ENCODE measurements around the gene DOCK6. TPM values are rescaled to one million over a fixed set of nuclear protein-coding genes. Genes with fewer than 3 reads are reported as not detected.
A peak's percentile ranks its signal among the peaks of the same experiment; 100 is the strongest.

The DOCK6 gene, protein sequence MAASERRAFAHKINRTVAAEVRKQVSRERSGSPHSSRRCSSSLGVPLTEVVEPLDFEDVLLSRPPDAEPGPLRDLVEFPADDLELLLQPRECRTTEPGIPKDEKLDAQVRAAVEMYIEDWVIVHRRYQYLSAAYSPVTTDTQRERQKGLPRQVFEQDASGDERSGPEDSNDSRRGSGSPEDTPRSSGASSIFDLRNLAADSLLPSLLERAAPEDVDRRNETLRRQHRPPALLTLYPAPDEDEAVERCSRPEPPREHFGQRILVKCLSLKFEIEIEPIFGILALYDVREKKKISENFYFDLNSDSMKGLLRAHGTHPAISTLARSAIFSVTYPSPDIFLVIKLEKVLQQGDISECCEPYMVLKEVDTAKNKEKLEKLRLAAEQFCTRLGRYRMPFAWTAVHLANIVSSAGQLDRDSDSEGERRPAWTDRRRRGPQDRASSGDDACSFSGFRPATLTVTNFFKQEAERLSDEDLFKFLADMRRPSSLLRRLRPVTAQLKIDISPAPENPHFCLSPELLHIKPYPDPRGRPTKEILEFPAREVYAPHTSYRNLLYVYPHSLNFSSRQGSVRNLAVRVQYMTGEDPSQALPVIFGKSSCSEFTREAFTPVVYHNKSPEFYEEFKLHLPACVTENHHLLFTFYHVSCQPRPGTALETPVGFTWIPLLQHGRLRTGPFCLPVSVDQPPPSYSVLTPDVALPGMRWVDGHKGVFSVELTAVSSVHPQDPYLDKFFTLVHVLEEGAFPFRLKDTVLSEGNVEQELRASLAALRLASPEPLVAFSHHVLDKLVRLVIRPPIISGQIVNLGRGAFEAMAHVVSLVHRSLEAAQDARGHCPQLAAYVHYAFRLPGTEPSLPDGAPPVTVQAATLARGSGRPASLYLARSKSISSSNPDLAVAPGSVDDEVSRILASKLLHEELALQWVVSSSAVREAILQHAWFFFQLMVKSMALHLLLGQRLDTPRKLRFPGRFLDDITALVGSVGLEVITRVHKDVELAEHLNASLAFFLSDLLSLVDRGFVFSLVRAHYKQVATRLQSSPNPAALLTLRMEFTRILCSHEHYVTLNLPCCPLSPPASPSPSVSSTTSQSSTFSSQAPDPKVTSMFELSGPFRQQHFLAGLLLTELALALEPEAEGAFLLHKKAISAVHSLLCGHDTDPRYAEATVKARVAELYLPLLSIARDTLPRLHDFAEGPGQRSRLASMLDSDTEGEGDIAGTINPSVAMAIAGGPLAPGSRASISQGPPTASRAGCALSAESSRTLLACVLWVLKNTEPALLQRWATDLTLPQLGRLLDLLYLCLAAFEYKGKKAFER (N-terminal part only)
- total RNA-seq: 81.7 and 86.9 TPM in 2 replicates
- long read RNA-seq, partial matches to known transcripts: 3 of 6 reads
- long read RNA-seq, other reads (novel, unspliced or antisense): 3 of 6 reads

DNA sequence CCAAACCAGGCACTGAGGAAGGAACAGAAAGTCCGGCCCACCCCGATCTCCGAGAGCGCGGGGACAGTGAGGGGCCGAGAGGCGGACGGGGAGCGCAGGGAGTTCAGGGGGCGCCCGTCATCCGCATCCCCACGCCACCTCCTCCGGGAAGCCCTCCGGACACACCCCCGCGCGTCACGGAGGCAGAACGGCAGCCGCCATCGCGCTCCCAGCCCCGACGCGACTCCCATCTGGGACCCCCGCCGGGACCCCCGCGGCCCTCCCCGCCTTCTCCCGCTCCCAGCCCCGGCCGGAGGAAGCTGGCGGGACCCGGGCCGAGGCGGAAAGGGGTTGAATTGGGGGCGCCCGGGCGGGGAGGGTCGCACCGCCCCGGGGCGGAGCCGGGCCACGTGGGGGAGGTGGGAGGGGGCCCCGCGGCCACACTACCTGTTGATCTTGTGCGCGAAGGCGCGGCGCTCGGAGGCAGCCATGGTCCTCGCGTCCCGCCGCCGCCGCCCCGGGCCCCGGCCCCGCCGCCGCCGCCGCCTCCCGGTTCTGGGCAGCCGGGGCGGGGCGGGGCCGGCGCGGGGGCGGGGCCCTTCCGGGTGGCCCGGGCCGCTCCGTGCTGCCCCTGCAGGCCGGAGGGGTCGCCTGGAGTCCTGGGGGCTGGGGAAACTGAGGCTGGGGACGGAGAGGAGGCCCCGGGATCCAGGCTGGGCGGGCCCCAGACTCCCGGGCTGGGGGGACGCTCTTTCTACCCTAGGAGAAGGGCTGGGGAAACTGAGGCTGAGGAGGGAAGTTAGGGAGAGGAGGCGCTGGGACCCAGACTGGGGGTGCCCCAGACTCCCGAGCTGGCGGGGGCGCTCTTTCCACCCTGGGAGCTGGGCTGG, at the start of gene DOCK6:
Gene DOCK6, minus strand, starts transcription at position 554 of the 869 bp plus-strand sequence. Its CDS starts 84 bp downstream, at position 470.
- Mint-ChIP-seq H3K4me3 (ENCODE audit: unreplicated experiment) (peak within 1 kb of the TSS; percentile 77), H3K27me3 (ENCODE audit: unreplicated experiment) (no peaks in the 10 kb centered on the region), H3K27ac (ENCODE audit: unreplicated experiment) (peak within 1 kb of the TSS; percentile 84), H3K36me3 (ENCODE audit: unreplicated experiment) (no peaks in the 10 kb centered on the region), H3K4me1 (ENCODE audit: unreplicated experiment) (peaks cover 21% of the 10 kb centered on the region), H3K9me3 (ENCODE audit: unreplicated experiment) (no peaks in the 10 kb centered on the region)
- no peak for DNase-seq (ENCODE audit: extremely low spot score, unreplicated experiment)
- TF ChIP-seq, protein P1, sequence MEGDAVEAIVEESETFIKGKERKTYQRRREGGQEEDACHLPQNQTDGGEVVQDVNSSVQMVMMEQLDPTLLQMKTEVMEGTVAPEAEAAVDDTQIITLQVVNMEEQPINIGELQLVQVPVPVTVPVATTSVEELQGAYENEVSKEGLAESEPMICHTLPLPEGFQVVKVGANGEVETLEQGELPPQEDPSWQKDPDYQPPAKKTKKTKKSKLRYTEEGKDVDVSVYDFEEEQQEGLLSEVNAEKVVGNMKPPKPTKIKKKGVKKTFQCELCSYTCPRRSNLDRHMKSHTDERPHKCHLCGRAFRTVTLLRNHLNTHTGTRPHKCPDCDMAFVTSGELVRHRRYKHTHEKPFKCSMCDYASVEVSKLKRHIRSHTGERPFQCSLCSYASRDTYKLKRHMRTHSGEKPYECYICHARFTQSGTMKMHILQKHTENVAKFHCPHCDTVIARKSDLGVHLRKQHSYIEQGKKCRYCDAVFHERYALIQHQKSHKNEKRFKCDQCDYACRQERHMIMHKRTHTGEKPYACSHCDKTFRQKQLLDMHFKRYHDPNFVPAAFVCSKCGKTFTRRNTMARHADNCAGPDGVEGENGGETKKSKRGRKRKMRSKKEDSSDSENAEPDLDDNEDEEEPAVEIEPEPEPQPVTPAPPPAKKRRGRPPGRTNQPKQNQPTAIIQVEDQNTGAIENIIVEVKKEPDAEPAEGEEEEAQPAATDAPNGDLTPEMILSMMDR (IDR thresholded peaks at IDR 0.05): peak; percentile 56

DNA sequence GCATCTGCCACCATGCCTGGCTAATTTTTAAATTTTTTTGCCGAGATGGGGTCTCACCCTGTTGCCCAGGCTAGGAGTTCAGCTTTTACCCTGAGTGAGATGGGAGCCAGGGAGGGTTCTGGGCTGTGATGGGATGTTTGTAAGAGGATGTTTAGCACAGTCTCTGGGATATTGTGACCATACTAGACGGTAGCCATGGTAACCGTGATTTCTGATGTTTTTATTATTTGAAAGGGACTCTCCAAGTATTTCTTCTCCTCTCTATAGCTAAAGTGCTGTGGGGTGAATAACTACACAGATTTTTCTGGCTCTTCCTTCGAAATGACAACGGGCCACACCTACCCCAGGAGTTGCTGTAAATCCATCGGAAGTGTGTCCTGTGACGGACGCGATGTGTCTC, 44.0 kb upstream of the DOCK6 start:
- no peaks in the 10 kb centered on the region for H3K9me3 Mint-ChIP-seq (ENCODE audit: unreplicated experiment)
- no peaks in the 10 kb centered on the region for H3K4me1 Mint-ChIP-seq (ENCODE audit: unreplicated experiment)
- TF ChIP-seq, protein P1 (IDR thresholded peaks at IDR 0.05): no peak

DNA sequence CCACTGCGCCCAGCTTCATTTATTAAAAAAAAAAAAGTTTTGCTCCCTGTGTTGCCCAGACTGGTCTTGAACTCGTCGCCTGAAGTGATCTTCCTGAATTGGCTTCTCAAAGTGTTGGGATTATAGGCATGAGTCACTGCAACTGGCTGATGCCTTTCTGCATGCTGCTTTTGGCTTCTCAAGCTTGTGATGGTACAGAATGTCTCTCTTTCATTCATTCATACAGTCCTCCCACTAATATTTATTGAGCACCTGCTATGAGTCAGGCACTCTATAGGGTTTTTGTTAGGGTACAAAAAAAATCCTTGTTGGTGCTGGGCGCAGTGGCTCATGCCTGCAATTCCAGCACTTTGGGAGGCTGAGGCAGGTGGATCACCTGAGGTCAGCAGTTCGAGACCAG, 42.6 kb upstream of the DOCK6 start:
- no peaks in the 10 kb centered on the region for H3K9me3 Mint-ChIP-seq (ENCODE audit: unreplicated experiment)
- no peak for DNase-seq (ENCODE audit: extremely low spot score, unreplicated experiment)
- H3K27me3 Mint-ChIP-seq (ENCODE audit: unreplicated experiment): peaks cover 24% of the 10 kb centered on the region
- no peaks in the 10 kb centered on the region for H3K36me3 Mint-ChIP-seq (ENCODE audit: unreplicated experiment)
- no peaks in the 10 kb centered on the region for H3K4me1 Mint-ChIP-seq (ENCODE audit: unreplicated experiment)
- no peak overlapping the region for H3K4me3 Mint-ChIP-seq (ENCODE audit: unreplicated experiment)
- TF ChIP-seq, protein P1 (IDR thresholded peaks at IDR 0.05): no peak
- no peak overlapping the region for H3K27ac Mint-ChIP-seq (ENCODE audit: unreplicated experiment)

More for the DNA sequence above, 44.0 kb upstream of the DOCK6 start:
- Mint-ChIP-seq H3K27me3 (ENCODE audit: unreplicated experiment) (peaks cover 13% of the 10 kb centered on the region), H3K4me3 (ENCODE audit: unreplicated experiment) (no peak overlapping the region), H3K27ac (ENCODE audit: unreplicated experiment) (no peak overlapping the region), H3K36me3 (ENCODE audit: unreplicated experiment) (no peaks in the 10 kb centered on the region)
- no peak for DNase-seq (ENCODE audit: extremely low spot score, unreplicated experiment)

DNA sequence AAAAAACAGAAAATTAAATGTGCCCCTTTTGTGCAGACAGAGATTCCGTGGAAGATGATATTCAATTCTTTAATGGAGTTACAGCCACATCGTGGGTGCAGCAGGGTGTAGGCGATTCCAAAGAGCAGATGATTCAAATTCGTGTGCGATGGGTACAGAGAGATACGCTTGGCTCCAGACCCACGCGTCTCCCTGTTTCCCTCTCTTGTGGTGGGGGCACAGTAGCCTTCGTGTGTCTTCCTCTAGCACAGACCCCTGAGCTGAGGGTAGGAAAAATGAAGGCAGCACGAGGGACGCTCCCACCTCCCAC, 38.4 kb upstream of the DOCK6 start:
- Mint-ChIP-seq H3K27ac (ENCODE audit: unreplicated experiment) (no peak overlapping the region), H3K4me1 (ENCODE audit: unreplicated experiment) (no peaks in the 10 kb centered on the region), H3K4me3 (ENCODE audit: unreplicated experiment) (no peak overlapping the region), H3K9me3 (ENCODE audit: unreplicated experiment) (no peaks in the 10 kb centered on the region), H3K36me3 (ENCODE audit: unreplicated experiment) (no peaks in the 10 kb centered on the region), H3K27me3 (ENCODE audit: unreplicated experiment) (peaks cover 31% of the 10 kb centered on the region)
- no peak for DNase-seq (ENCODE audit: extremely low spot score, unreplicated experiment)
- TF ChIP-seq, protein P1 (IDR thresholded peaks at IDR 0.05): no peak

Data from osteocyte (in vitro differentiated cells).